ENCODE results near the gene ZNF526.

- TF ChIP-seq ZKSCAN8 (CRISPR knock-in tag; IDR thresholded peaks at IDR 0.05) (no peak), RFX5 (IDR thresholded peaks at IDR 0.05; ENCODE audit: low read depth, low read length) (no peak), EZH2 (IDR thresholded peaks at IDR 0.05; ENCODE audit: borderline replicate concordance, low read depth, low read length) (no peak), TEAD2 (tag; IDR thresholded peaks at IDR 0.05) (no peak), MXI1 (IDR thresholded peaks at IDR 0.05; ENCODE audit: low read depth, low read length) (no peak), U2AF1 (optimal IDR thresholded peaks at IDR 0.05; ENCODE audit: low read depth, low read length) (no peak), FOS (IDR thresholded peaks at IDR 0.05; ENCODE audit: extremely low read depth, insufficient read length) (no peak), CBX2 (IDR thresholded peaks at IDR 0.05; ENCODE audit: insufficient read depth, low read length, poor library complexity, severe bottlenecking) (no peak), STAT6 (CRISPR knock-in tag; IDR thresholded peaks at IDR 0.05) (no peak), CBX3 (IDR thresholded peaks at IDR 0.05; ENCODE audit: borderline replicate concordance in 1 of 2, low read length in 2 of 2) (no peak; a peak in 1 of 3 replicates)
Measured at GRCh38 chr19:42229301-42229854, 9.3 kb downstream of the ZNF526 start.

Data from K562 (cell line).